CD4-positive, alpha-beta memory T cell (primary cell): ENCODE results near the gene ME1. TPM values are rescaled to one million over a fixed set of nuclear protein-coding genes. Genes with fewer than 3 reads are reported as not detected.
"Not testable (repeated sequence)": the region's sequence is repeated elsewhere in the genome, so short reads cannot be mapped to it uniquely, and the experiment has no call there.

Experiments used
- CTCF ChIA-PET: fragments of 350-600 bp; sonication (Branson Sonifier 250); formaldehyde crosslinking; loops from one replicate; lab custom pipeline; 2021; ENCODE audit warnings: inconsistent platforms; ENCODE audit not compliant: partially characterized antibody; lab: Charles Lee
- POLR2A ChIA-PET: fragments of 350-600 bp; sonication (Branson Sonifier 250); formaldehyde crosslinking; loops from one replicate; lab custom pipeline; 2021; ENCODE audit not compliant: partially characterized antibody; lab: Charles Lee
- DNase-seq, 5 donors: peaks; one replicate each; pipeline versions ENCODE4 v3.0.0 to v3.0.0-alpha.2; 2020 to 2022; ENCODE audit warnings: mixed read lengths in 1 of 5
- H3K27ac ChIP-seq: one replicate; pipeline ENCODE4 v1.7.0; 2013; ENCODE audit warnings: low read depth, low read length
- H3K27me3 ChIP-seq: 2 replicates; pipeline ENCODE4 v1.7.0; 2013; ENCODE audit warnings: mild to moderate bottlenecking, low read length, moderate library complexity; ENCODE audit not compliant: insufficient read depth
- H3K36me3 ChIP-seq: 2 replicates; pipeline ENCODE4 v1.7.0; 2013; ENCODE audit warnings: mild to moderate bottlenecking, low read length, moderate library complexity; ENCODE audit not compliant: insufficient read depth
- H3K4me1 ChIP-seq: 2 replicates; pipeline ENCODE4 v1.7.0; 2013; ENCODE audit warnings: mild to moderate bottlenecking, low read length, moderate library complexity; ENCODE audit not compliant: insufficient read depth
- H3K4me3 ChIP-seq, 2 donors: one replicate each; pipeline ENCODE4 v1.7.0; 2013; ENCODE audit warnings: low read length in 2 of 2, mild to moderate bottlenecking in 1 of 2
- H3K9me3 ChIP-seq, 2 donors: one replicate each; pipeline ENCODE4 v1.7.0; 2013; ENCODE audit warnings: low read length in 2 of 2, control low read depth in 1 of 2; ENCODE audit not compliant: control insufficient read depth in 1 of 2
- H3K27ac Mint-ChIP-seq, 7 donors: one replicate each; pipeline ENCODE4 v1.8.0; 2020 to 2021; ENCODE audit warnings: mixed read lengths in 7 of 7, mild to moderate bottlenecking in 6 of 7, inconsistent platforms in 3 of 7, moderate library complexity in 3 of 7
- H3K27me3 Mint-ChIP-seq, 2 donors: one replicate each; pipeline ENCODE4 v1.8.0; 2020 to 2021; ENCODE audit warnings: mixed read lengths in 2 of 2
- H3K36me3 Mint-ChIP-seq, 2 donors: one replicate each; pipeline ENCODE4 v1.8.0; 2020 to 2021; ENCODE audit warnings: mixed read lengths in 2 of 2, inconsistent platforms in 1 of 2, mild to moderate bottlenecking in 1 of 2
- H3K4me1 Mint-ChIP-seq, 4 donors: one replicate each; pipeline ENCODE4 v1.8.0; 2020 to 2021; ENCODE audit warnings: mixed read lengths in 4 of 4, mild to moderate bottlenecking in 1 of 4
- H3K4me3 Mint-ChIP-seq, 8 donors: one replicate each; pipeline ENCODE4 v1.8.0; 2020 to 2021; ENCODE audit warnings: mixed read lengths in 8 of 8, mild to moderate bottlenecking in 7 of 8, moderate library complexity in 6 of 8, inconsistent platforms in 3 of 8
- H3K9me3 Mint-ChIP-seq, 8 donors: one replicate each; pipeline ENCODE4 v1.8.0; 2020 to 2021; ENCODE audit warnings: mixed read lengths in 8 of 8, mild to moderate bottlenecking in 5 of 8, inconsistent platforms in 3 of 8, moderate library complexity in 1 of 8
- intact Hi-C: fragments of 100-400 bp; cut with micrococcal nuclease; formaldehyde crosslinking; loops from one replicate; pipeline ENCODE4 v1.15.1; 2023
- polyA plus RNA-seq, 2 donors: library from polyadenylated mRNA; unstranded; fragments of 300-500 nt; fragmentation: Illumina TruSeq; gene quantifications; one replicate each; pipeline ENCODE4 v1.2.3, GENCODE V29; 2021
- total RNA-seq, 2 experiments: library from RNA; stranded (reverse); gene quantifications; one replicate each; pipeline ENCODE4 v1.2.3, GENCODE V29; 2021

Gene ME1
- total and polyA plus RNA-seq, 4 experiments from 2014 or later: 0.08 to 0.67 (median 0.36) TPM

- no peaks in the 10 kb centered on the region for H3K27me3 Mint-ChIP-seq
- ChIA-PET POLR2A (no interaction called here), CTCF (no interaction called here)
- no peaks in the 10 kb centered on the region for H3K9me3 Mint-ChIP-seq
- DNase-seq: no peak
- no peaks in the 10 kb centered on the region for H3K4me1 Mint-ChIP-seq
- Histone ChIP-seq H3K4me1 (no peaks in the 10 kb centered on the region), H3K4me3 (no peak overlapping the region), H3K9me3 (no peaks in the 10 kb centered on the region), H3K27ac (no peak overlapping the region), H3K27me3 (no peaks in the 10 kb centered on the region), H3K36me3 (no peaks in the 10 kb centered on the region)
- intact Hi-C loops: no loop called here
- H3K27ac Mint-ChIP-seq: no peak overlapping the region
- no peak overlapping the region for H3K4me3 Mint-ChIP-seq
- H3K36me3 Mint-ChIP-seq: no peaks in the 10 kb centered on the region
Observed at GRCh38 chr6:83459663-83460062, 28.8 kb upstream of the ME1 start.

- H3K9me3 Mint-ChIP-seq, CTCF ChIA-PET, H3K4me1 Mint-ChIP-seq, H3K36me3 Mint-ChIP-seq, DNase-seq, POLR2A ChIA-PET, H3K36me3 ChIP-seq, H3K9me3 ChIP-seq, H3K4me3 Mint-ChIP-seq, H3K27me3 ChIP-seq, H3K27ac ChIP-seq, H3K4me1 ChIP-seq, H3K4me3 ChIP-seq, H3K27ac Mint-ChIP-seq, H3K27me3 Mint-ChIP-seq, intact Hi-C loops: not testable (repeated sequence)
Observed at GRCh38 chr6:83450015-83450414, 19.2 kb upstream of the ME1 start.

DNA sequence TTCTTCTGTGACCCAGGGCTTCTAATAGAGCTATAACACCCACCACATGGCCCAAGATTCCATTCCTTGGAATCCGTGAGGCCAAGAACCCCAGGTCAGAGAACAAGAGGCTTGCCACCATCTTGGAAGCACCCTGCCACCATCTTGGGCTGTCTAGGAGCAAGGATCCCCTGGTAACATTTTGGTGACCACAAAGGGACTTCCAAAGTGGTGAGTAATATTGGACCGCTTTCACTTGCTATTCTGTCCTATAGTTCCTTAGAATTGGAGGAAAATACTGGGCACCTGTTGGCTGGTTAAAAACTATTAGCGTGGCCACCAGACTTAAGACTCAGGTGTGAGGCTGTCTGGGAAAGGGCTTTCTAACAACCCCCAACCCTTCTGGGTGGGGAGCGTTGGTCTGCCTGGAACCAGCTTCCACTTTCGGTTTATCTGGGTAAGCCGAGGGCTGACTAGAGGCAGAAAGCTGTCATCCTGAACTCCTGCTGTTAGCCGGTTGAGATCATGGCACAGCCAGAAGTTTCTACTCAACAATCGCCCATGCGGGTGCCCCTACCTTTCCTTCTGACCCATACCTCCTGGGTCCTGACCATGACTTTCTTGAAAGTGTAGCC lies 13.3 kb upstream of the ME1 start:
- H3K27me3 ChIP-seq, DNase-seq, H3K27ac Mint-ChIP-seq, CTCF ChIA-PET, H3K4me3 ChIP-seq, H3K9me3 ChIP-seq, H3K4me1 Mint-ChIP-seq, intact Hi-C loops, H3K36me3 ChIP-seq, POLR2A ChIA-PET, H3K36me3 Mint-ChIP-seq, H3K4me3 Mint-ChIP-seq, H3K27me3 Mint-ChIP-seq, H3K9me3 Mint-ChIP-seq, H3K4me1 ChIP-seq, H3K27ac ChIP-seq: not testable (repeated sequence)

DNA sequence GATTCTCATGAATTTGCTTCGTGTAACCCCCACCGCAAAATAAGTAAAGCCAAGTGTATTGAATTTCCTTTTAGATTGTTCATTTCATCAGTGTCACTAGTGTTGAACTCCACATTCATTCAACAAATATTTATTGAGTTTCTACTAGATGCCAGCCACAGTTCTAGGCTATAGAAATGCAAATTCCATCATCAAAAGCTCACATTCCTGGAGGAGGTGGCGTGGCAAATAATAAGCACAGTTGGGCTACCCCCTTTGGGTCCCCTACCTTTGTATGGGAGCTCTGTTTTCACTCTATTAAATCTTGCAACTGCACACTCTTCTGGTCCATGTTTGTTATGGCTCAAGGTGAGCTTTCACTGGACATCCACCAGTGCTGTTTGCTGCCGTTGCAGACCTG lies 12.7 kb upstream of the ME1 start:
- no peaks in the 10 kb centered on the region for H3K36me3 Mint-ChIP-seq
- peaks cover 0 to 2% (median 0%) of the 10 kb centered on the region in 8 donors for H3K9me3 Mint-ChIP-seq
- H3K27me3 Mint-ChIP-seq: peaks cover 0 to 3% of the 10 kb centered on the region in 2 donors
- no peak overlapping the region for H3K4me3 ChIP-seq
- CTCF ChIA-PET: no interaction called here
- DNase-seq: no peak
- intact Hi-C loops: no loop called here
- H3K27me3 ChIP-seq: no peaks in the 10 kb centered on the region
- no peaks in the 10 kb centered on the region for H3K4me1 ChIP-seq
- H3K27ac Mint-ChIP-seq: no peak overlapping the region
- no peaks in the 10 kb centered on the region for H3K4me1 Mint-ChIP-seq
- no peak overlapping the region for H3K27ac ChIP-seq
- H3K4me3 Mint-ChIP-seq: no peak overlapping the region
- POLR2A ChIA-PET: no interaction called here
- no peaks in the 10 kb centered on the region for H3K36me3 ChIP-seq
- H3K9me3 ChIP-seq: no peaks in the 10 kb centered on the region

GRCh38 chr6:83442752-83443151 lies 11.9 kb upstream of the ME1 start:
- no peaks in the 10 kb centered on the region for H3K4me1 Mint-ChIP-seq
- no peak overlapping the region for H3K27ac ChIP-seq
- no peak for DNase-seq

GRCh38 chr6:83439201-83439600 lies 8.3 kb upstream of the ME1 start:
- intact Hi-C loops: no loop called here

More at GRCh38 chr6:83442752-83443151, 11.9 kb upstream of the ME1 start:
- H3K27me3 ChIP-seq: no peaks in the 10 kb centered on the region
- CTCF ChIA-PET: no interaction called here
- no peak overlapping the region for H3K4me3 ChIP-seq
- intact Hi-C loops: no loop called here
- H3K4me1 ChIP-seq: no peaks in the 10 kb centered on the region
- H3K36me3 ChIP-seq: no peaks in the 10 kb centered on the region
- no peak overlapping the region for H3K27ac Mint-ChIP-seq
- no peaks in the 10 kb centered on the region for H3K9me3 ChIP-seq
- H3K36me3 Mint-ChIP-seq: no peaks in the 10 kb centered on the region
- peaks cover 0 to 2% (median 0%) of the 10 kb centered on the region in 8 donors for H3K9me3 Mint-ChIP-seq
- no peak overlapping the region for H3K4me3 Mint-ChIP-seq
- POLR2A ChIA-PET: no interaction called here
- H3K27me3 Mint-ChIP-seq: peaks cover 0 to 3% of the 10 kb centered on the region in 2 donors

DNA sequence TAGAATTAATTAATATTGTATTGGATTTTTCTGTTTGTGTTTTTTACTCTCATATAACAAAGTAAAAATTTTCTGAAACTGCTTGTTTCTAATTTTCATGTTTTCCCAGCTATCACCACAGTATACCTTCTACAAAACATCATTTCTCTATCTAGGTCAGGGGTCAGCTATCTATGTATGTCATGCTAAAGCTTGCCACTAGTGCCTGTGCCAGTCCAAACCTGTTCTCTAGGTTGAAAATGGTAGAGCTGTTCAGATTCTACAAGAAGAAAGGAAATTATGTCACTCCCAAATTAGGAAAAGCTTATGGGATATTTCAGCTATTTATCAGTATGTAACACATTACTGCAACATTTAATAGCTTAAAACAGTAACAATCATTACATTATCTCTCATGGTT lies 5.8 kb upstream of the ME1 start:
- Mint-ChIP-seq H3K27ac (no peak overlapping the region), H3K36me3 (no peaks in the 10 kb centered on the region), H3K4me3 (no peak overlapping the region), H3K4me1 (no peaks in the 10 kb centered on the region), H3K9me3 (peaks cover 0 to 4% (median 0%) of the 10 kb centered on the region in 8 donors), H3K27me3 (peaks cover 0 to 2% of the 10 kb centered on the region in 2 donors)
- Histone ChIP-seq H3K36me3 (no peaks in the 10 kb centered on the region), H3K4me1 (no peaks in the 10 kb centered on the region), H3K9me3 (no peaks in the 10 kb centered on the region), H3K27ac (no peak overlapping the region), H3K4me3 (no peak overlapping the region), H3K27me3 (no peaks in the 10 kb centered on the region)
- POLR2A ChIA-PET: no interaction called here
- CTCF ChIA-PET: no interaction called here
- no peak for DNase-seq
- intact Hi-C loops: no loop called here

More at GRCh38 chr6:83439201-83439600, 8.3 kb upstream of the ME1 start:
- H3K27me3 ChIP-seq: no peaks in the 10 kb centered on the region
- no peak for DNase-seq
- Mint-ChIP-seq H3K27ac (no peak overlapping the region), H3K27me3 (no peaks in the 10 kb centered on the region), H3K4me1 (no peaks in the 10 kb centered on the region), H3K4me3 (no peak overlapping the region), H3K36me3 (no peaks in the 10 kb centered on the region), H3K9me3 (peaks cover 0 to 2% (median 0%) of the 10 kb centered on the region in 8 donors)
- no peak overlapping the region for H3K27ac ChIP-seq
- no peaks in the 10 kb centered on the region for H3K4me1 ChIP-seq
- H3K9me3 ChIP-seq: no peaks in the 10 kb centered on the region
- POLR2A ChIA-PET: no interaction called here
- no peak overlapping the region for H3K4me3 ChIP-seq
- CTCF ChIA-PET: no interaction called here
- H3K36me3 ChIP-seq: no peaks in the 10 kb centered on the region

- Histone ChIP-seq H3K27me3 (no peaks in the 10 kb centered on the region), H3K27ac (no peak overlapping the region), H3K4me1 (no peaks in the 10 kb centered on the region), H3K36me3 (no peaks in the 10 kb centered on the region), H3K9me3 (no peaks in the 10 kb centered on the region), H3K4me3 (no peak overlapping the region)
- no peaks in the 10 kb centered on the region for H3K4me1 Mint-ChIP-seq
- intact Hi-C loops: no loop called here
- ChIA-PET POLR2A (no interaction called here), CTCF (no interaction called here)
- DNase-seq: no peak
- H3K27ac Mint-ChIP-seq: no peak overlapping the region
- peaks cover 0 to 4% (median 0%) of the 10 kb centered on the region in 8 donors for H3K9me3 Mint-ChIP-seq
- no peak overlapping the region for H3K4me3 Mint-ChIP-seq
- H3K27me3 Mint-ChIP-seq: peaks cover 5 to 6% of the 10 kb centered on the region in 2 donors
- no peaks in the 10 kb centered on the region for H3K36me3 Mint-ChIP-seq
Observed at GRCh38 chr6:83433177-83433576, 2.3 kb upstream of the ME1 start.
